HG02642 (cell line): Measurements from ENCODE around the gene CCL25.

Experiments
- ATAC-seq: cut with Tn5 transposase; IDR thresholded peaks from one replicate; pipeline ENCODE4 v1.9.1; 2021; ENCODE audit warnings: mild to moderate bottlenecking; ENCODE audit not compliant: unreplicated experiment, poor library complexity

The CCL25 gene

DNA sequence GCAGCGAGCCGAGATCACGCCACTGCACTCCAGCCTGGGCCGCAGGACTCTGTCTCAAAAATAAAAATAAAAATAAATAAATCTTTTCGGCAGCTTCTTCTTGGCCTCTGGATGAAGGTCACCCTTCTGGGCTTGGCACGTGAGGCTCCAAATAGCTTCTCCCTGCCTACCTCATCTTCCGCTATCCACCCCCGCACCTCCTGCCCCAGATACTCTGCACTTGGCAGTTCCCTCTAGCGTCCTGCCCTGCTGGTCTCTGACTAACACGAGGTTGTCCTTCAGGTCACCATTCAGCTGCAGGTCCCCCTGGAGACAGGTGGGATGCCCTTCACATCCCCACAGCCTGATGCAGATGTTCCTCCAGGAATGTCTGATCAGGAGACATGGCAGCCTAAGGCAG is 8.5 kb upstream of the CCL25 start:
- no peak for ATAC-seq

- ATAC-seq: no peak
Observed at GRCh38 chr19:8045872-8046568, 6.5 kb upstream of the CCL25 start.

DNA sequence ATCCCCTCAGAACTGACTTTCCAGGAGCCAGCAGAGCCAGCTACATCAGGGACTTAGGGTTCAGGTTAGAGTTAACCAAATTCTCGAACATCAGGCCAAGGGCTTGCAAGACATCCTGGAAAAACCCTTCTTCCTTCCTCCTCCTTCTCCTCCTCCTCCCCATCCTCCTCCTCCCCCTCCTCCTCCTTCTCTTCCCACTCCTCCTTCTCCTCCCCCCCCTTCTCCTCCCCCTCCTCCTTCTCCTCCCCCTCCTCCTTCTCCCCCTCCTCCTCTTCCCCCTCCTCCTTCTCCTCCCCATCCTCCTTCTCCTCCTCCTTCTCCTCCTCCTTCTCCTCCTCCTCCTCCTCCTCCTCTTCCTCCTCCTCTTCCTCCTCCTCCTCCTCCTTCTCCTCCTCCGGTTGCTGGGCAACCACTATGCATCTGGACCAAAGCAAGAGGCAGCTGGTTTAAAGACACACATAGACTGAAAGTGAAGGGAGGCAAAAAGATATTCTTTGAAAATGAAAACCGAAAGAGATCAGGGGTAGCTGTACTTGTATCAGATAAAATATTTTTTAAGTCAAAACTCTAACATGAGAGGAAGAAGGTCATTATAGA is 5.9 kb upstream of the CCL25 start:
- ATAC-seq: no peak

DNA sequence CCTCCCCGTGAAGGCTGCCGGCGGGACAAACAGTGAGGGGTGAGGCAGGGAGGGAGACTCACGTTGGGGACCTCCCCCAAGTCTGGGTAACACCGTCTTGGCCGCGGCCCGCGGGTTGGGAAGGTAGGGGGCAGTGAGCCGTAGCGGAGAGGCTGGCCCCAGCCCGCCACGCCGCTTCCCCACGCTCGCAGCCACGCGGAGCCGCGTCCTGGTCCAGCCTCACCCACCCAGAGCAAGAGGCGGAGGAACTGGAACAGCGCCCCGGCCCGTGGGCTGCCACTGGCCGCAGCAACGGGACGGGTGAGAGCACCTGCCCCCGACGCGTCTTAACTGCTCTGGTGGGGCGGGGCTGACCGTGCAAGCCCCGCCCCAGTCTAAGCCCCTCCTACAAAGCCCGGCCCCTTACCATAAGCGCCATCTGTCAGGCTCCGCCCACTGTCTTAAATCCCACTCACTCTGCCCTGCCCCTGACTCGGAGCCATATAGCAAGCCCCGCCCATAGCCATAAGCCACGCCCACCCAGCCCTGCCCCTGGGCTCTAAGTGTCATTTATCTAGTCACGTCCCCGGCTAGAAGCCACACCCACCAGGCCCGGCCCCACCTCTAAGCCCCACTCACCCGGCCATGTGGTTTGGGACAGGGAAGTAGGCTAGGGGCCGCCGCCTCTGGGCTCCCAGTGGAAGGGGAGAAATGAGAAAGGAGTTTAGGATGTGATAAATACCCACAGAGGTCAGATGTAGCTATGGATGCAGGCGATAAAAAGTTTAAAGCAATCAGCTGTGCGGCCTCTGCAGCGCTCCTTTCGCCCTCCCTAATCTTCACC is 2.1 kb upstream of the CCL25 start:
- peak; percentile 78 for ATAC-seq

GRCh38 chr19:8054169-8054568 is 1.6 kb downstream of the CCL25 start:
- ATAC-seq: no peak

DNA sequence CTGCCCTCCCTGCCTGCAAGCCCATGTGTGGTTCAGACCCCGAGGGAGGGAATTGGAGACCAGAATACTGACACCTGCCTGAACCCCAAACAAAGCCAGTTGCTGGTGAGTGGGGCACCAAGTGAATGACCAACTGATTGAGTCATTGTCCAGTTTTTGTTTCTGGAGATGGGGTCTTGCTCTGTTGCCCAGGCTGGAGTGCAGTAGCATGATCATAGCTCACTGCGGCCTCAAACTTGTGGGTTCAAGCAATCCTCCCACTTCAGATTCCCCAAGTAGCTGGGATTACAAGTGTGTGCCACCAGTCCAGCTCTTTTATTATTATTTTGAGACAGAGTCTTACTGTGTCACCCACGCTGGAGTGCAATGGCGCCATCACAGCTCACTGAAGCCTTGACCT is 4.0 kb downstream of the CCL25 start:
- no peak for ATAC-seq

DNA sequence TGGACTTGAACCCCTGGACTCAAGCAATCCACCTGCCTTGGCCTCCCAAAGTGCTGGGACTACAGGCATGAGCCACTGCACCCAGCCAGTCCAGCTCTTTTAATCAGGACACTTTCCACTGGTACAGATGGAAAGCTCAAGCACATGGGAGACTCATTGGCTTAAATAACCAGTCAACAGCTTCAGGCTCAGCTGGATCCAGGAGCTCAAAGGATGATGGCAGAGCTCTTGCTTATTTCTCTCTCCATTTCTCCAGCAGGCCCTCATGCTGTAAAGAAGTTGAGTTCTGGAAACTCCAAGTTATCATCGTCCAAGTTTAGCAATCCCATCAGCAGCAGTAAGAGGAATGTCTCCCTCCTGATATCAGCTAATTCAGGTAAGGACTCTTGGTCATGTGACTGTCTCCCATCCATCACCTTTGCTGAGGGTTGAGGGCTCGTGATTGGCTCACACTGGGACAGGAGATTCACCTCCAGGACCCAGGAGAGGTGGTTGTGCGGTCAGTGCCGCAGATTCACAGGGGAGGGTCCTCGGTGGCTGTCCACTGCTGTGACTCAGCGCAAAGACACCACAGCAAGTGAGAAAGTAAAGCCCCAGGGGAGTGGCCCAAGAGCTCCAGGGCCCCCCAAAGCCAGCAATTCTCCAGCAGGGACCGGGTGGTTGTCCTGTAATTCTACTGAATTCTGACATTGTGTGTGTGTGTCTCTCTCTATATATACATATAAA is 5.1 kb downstream of the CCL25 start:
- ATAC-seq: no peak

- ATAC-seq: no peak
Observed at GRCh38 chr19:8064911-8065874, 12.6 kb downstream of the CCL25 start.

GRCh38 chr19:8065875-8066261 is 13.3 kb downstream of the CCL25 start:
- ATAC-seq: no peak

DNA sequence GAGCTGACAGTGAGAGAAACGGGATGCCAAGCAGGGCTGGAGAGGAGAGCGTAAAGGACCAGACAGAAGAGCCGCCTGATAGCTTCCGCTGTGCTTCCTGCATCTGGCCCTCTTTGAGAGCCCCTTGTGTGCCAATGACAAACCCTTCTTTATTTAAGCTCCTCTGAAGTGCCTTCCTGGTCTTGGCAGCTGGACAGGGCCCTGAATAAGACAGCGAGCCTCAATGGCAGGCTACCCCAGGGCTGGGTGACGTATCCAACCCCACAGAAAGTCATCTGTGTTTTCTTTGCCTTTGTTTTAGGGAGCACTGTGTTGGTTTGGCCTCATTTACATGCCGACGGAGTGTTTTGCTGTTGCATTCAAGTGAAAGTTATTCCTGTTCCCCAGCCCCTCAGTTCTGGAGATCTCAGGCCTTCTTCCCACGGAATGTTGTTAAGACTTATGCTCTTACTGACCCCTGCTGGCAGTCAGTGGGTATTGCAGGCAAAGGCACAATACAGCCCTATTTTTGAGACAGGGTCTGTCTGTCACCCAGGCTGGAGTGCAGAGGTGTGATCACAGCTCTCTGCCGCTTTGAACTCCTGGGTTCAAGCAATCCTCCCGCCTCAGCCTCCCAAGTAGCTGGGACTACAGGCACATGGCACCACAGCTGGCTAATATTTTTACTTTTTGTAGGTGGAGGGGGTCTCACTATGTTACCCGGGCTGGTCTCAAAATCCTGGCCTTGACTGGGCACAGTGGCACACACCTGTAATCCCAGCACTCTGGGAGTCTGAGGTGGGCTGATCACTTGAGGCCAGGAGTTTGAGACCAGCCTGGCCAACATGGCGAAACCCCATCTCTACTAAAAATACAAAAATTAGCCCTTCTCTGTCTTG is 16.8 kb downstream of the CCL25 start:
- ATAC-seq: no peak

DNA sequence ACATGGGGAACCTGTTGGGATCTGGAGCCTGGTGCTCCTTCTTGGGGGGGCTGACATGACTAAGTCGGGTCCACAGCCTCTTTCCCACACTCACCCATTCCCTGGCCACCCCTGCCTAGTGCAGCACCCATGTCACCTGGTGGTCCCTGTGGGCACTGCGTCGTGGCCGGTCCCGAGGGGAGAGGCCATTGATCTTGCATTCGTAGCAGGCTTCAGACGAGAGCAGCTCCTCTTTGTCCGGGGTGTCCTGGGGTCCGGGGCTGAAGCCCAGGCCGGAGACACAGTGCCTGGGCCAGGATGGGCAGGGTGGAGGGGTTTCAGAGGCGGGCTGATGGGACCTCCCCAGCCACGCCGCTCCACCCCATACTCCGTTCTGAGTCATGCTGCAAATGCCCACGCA is 19.4 kb downstream of the CCL25 start:
- ATAC-seq: no peak

- ATAC-seq: no peak
Observed at GRCh38 chr19:8074501-8074900, 21.9 kb downstream of the CCL25 start.

DNA sequence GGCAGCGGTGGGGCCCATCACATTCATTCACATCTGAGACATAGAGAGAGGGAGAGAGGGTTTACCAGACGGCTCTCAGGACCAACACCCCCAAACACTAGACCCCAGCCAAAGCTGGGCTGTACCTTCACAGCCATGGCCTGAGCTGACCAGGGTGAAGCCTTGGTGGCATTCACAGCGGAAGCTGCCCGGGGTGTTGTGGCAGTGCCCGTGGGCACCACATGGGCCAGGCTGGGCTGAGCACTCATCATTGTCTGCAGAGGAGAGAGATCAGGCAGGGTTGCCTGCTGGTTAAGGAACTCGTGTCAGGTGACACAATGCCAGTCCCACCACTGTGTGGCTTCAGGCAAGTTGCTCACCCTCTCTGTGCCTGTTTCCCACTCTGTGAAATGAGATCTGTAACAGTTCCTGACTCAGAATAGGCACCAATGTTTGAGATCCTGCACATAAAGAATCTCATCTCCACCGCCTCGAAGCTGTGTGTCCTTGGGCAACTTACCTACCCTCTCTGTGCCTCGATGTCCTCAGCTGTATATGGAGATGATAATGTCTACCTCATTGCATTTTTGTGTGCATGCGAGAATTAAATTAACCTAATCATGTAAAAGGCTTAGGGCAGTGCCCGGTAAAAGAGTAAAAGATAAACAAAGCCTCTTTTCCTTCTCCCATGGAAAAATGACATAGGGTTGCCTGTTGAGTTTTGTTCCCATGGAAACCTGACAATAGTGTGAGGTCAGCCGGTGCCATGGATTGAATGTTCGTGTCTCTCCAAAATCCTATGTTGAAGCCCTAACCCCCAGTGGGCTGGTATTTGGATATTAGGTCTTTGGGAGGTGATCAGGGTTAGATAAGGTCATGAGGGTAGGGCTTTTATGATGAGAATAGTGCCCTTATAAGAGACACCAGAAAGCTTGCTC is 22.9 kb downstream of the CCL25 start:
- ATAC-seq: no peak

DNA sequence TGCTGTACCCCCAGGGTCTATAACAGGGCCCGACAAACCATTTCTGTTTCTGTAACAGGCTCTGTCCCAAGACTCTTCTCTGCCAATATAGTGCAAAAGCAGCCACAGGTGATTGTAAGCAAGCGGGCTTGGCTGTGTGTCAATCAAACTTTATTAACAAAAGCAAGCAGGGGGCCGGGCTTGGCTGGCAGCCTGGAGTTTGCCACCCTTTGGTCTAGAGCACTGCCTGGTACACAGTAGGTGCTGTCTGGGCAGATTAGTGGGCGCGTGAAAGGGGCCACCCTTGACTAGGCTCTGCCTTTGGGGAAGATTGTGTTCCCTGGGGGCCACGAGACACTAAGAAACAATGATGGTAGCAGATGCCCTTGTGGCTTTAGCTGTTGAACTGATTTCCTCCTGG is 27.4 kb downstream of the CCL25 start:
- no peak for ATAC-seq

DNA sequence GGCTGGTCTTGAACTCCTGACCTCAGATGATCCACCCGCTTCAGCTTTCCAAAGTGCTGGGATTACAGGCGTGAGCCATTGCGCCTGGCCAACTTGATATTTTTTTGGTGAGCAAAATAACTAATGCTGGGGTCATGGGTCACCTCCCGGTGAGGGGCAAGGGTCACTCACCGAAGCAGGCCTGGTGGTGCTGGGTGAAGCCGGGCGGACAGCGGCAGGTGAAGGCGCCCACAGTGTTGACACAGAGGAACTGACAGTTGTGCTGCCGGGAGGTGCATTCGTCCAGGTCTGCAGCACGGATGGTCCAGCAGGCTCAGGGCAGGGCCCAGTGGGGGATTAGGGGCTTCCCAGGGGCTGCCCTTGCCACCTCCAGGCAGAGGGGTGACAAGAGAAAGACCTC is 28.3 kb downstream of the CCL25 start:
- ATAC-seq: no peak

DNA sequence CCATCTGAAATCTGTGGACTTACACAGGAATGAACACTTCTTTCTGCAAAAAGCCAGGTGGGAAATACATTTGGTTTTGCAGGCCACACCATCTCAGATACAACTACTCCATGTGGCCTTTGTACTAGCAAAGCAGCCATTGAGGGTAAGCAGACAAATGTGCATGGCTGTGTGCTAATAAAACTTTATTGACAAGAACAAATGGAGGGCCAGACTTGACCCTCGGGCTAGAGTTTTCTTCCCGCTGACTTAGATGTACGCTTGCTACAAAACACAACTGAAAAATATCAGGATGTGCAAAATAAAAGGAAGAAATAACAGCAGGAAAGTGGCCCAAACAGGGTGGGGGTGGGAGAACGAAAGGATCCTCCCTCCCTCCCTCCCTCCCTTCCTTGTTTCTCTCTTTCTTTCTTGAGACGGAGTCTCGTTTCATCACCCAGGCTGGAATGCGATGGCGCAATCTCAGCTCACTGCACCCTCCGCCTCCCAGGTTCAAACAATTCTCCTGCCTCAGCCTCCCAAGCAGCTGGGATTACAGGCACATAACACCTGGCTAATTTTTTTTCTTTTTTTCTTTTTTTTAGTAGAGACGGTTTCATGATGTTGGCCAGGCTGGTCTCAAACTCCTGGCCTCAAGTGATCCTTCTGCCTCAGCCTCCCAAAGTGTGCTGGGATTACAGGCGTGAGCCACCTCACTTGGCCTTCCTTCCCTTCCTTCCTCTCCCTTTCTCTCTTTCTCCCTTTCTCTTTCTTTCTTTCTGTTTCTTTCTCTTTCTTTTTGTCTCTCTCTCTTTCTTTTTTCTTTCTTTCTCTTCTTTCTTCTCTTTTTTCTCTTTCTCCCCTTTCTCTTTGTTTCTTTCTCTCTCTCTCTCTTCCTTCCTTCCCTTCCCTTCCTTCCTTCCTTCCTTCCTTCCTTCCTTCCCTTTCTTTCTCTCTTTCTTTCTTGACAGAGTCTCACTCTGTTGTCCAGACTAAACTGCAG is 29.3 kb downstream of the CCL25 start:
- ATAC-seq: no peak

DNA sequence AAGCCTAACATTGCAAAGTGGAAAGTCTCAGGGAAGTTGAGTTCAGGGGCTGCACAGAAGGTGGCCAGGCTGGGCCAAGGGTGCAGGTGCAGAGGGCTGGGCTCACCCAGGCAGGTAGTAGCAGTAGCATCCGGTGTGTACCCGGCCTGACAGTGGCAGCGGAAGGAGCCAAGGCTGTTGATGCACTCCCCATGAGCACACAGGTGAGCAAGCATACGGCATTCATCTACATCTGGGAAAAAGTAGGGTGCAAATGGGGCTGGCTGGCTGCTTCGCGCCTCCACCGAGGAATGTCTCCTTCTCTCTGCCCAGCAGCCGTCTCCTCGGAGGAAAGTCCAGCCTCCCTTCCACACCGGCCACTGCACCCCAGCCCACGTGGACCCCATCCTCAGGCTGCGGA is 30.6 kb downstream of the CCL25 start:
- ATAC-seq: no peak
